PC-9 (cell line): Measurements from ENCODE around the gene OSTN. TPM values are rescaled to one million over a fixed set of nuclear protein-coding genes. Genes with fewer than 3 reads are reported as not detected.
A peak's percentile ranks its signal among the peaks of the same experiment; 100 is the strongest.

Source experiments
- BruUV-seq: library from RNA; stranded (reverse); fragments of 400-500 nt; replicated peaks from 2 replicates; lab custom pipeline; 2021; lab: Mats Ljungman, UMichigan
- CTCF ChIA-PET: fragments of 300-600 bp; sonication (Branson Sonifier 250); formaldehyde crosslinking; loops from one replicate; lab custom pipeline; 2022; ENCODE audit warnings: antibody characterized with exemption; lab: Charles Lee
- POLR2A ChIA-PET: fragments of 300-600 bp; sonication (Branson Sonifier 250); formaldehyde crosslinking; loops from one replicate; lab custom pipeline; 2022; ENCODE audit warnings: antibody characterized with exemption; ENCODE audit not compliant: unreplicated experiment; lab: Charles Lee
- DNase-seq, 2 experiments: peaks; one replicate each; pipeline versions ENCODE4 v3.0.0 to v3.0.0-alpha.2; 2015 to 2022; ENCODE audit warnings: mixed read lengths in 1 of 2
- H2AFZ ChIP-seq: fragments of 200-600 bp; sonication (generic); 2 replicates; pipeline ENCODE4 v1.8.1; 2017; ENCODE audit warnings: antibody characterized with exemption
- H3F3A ChIP-seq: fragments of 200-600 bp; sonication (generic); 2 replicates; pipeline ENCODE4 v1.8.1; 2017; ENCODE audit warnings: antibody characterized with exemption, mild to moderate bottlenecking, low read depth; ENCODE audit not compliant: insufficient read depth
- H3K27ac ChIP-seq: fragments of 200-600 bp; sonication (generic); 2 replicates; pipeline ENCODE4 v1.6.1; 2016; ENCODE audit warnings: mixed run types
- H3K27me3 ChIP-seq: fragments of 200-600 bp; sonication (generic); 2 replicates; pipeline ENCODE4 v1.6.1; 2016; ENCODE audit warnings: low read depth, mixed run types; ENCODE audit not compliant: insufficient read depth
- H3K36me3 ChIP-seq: fragments of 200-600 bp; sonication (generic); 2 replicates; pipeline ENCODE4 v1.6.1; 2016; ENCODE audit warnings: low read depth, mixed run types
- H3K4me1 ChIP-seq: fragments of 200-600 bp; sonication (generic); replicated peaks from 2 replicates; pipeline ENCODE4 v1.6.1; 2016; ENCODE audit warnings: mixed run types; ENCODE audit not compliant: insufficient read depth
- H3K4me2 ChIP-seq: fragments of 200-600 bp; sonication (generic); 2 replicates; pipeline ENCODE4 v1.6.1; 2017; ENCODE audit warnings: mixed run types
- H3K4me3 ChIP-seq: fragments of 200-600 bp; sonication (generic); 2 replicates; pipeline ENCODE4 v1.6.1; 2016; ENCODE audit warnings: mixed run types
- H3K79me2 ChIP-seq: fragments of 200-600 bp; sonication (generic); 2 replicates; pipeline ENCODE4 v1.6.1; 2017; ENCODE audit warnings: low read depth, mixed run types
- H3K9me2 ChIP-seq: fragments of 200-600 bp; sonication (generic); 2 replicates; pipeline ENCODE4 v1.8.1; 2017; ENCODE audit warnings: mild to moderate bottlenecking; ENCODE audit not compliant: insufficient read depth
- H3K9me3 ChIP-seq: fragments of 200-600 bp; sonication (generic); 2 replicates; pipeline ENCODE4 v1.8.1; 2016; ENCODE audit warnings: low read depth; ENCODE audit not compliant: insufficient read depth
- H4K20me1 ChIP-seq: fragments of 200-600 bp; sonication (generic); 2 replicates; pipeline ENCODE4 v1.8.1; 2017; ENCODE audit not compliant: insufficient read depth
- CTCF ChIP-seq: fragments of 200-600 bp; sonication (generic); conservative IDR thresholded peaks from 2 replicates; pipeline ENCODE4 v1.6.1; 2017; ENCODE audit warnings: mixed run types, antibody characterized with exemption, mild to moderate bottlenecking, moderate library complexity
- EZH2 ChIP-seq: fragments of 200-600 bp; sonication (generic); IDR thresholded peaks from 2 replicates; pipeline ENCODE4 v1.8.0; 2017; ENCODE audit warnings: antibody characterized with exemption, low read depth
- intact Hi-C: fragments of 100-400 bp; cut with micrococcal nuclease; formaldehyde crosslinking; loops from one replicate; pipeline ENCODE4 v1.10.0; 2022; ENCODE audit not compliant: unreplicated experiment
- total RNA-seq: library from RNA; stranded (reverse); gene quantifications from 2 replicates; pipeline ENCODE4 v1.2.3, GENCODE V29; 2021

The OSTN gene
- total RNA-seq, 1 experiment from 2014 or later = not detected

GRCh38 chr3:191158247-191158646 lies 40.8 kb upstream of the OSTN start:
- CTCF ChIA-PET = no interaction called here
- no peaks in the 10 kb centered on the region for H3K27me3 ChIP-seq
- TF ChIP-seq CTCF (no peak), EZH2 (no peak)
- POLR2A ChIA-PET = interaction anchor here (0.7 kb wide), 1 partner anchor 64 kb away, joined by 6 read pairs; no protein-coding TSS in a partner anchor
- no TSS peak for BruUV-seq
- H3F3A ChIP-seq = no peaks in the 10 kb centered on the region
- H4K20me1 ChIP-seq = no peaks in the 10 kb centered on the region
- H3K4me3 ChIP-seq = no peak overlapping the region
- H2AFZ ChIP-seq = peak overlapping the region; percentile 58; the same call in 1 of the 2 replicates
- H3K9me3 ChIP-seq = peaks cover 16% of the 10 kb centered on the region; the same call in 1 of the 2 replicates
- H3K79me2 ChIP-seq = no peaks in the 10 kb centered on the region
- intact Hi-C loops = no loop called here
- no peak overlapping the region for H3K27ac ChIP-seq
- no peak overlapping the region for H3K4me2 ChIP-seq
- no peaks in the 10 kb centered on the region; the same call in 1 of the 2 replicates for H3K9me2 ChIP-seq
- no peaks in the 10 kb centered on the region for H3K36me3 ChIP-seq
- H3K4me1 ChIP-seq = no peaks in the 10 kb centered on the region
- no peak for DNase-seq

GRCh38 chr3:191158815-191159214 lies 40.2 kb upstream of the OSTN start:
- Histone ChIP-seq H3K9me2 (no peaks in the 10 kb centered on the region; the same call in 1 of the 2 replicates), H3K4me2 (no peak overlapping the region), H3K27me3 (no peaks in the 10 kb centered on the region), H3K27ac (no peak overlapping the region), H3K4me3 (no peak overlapping the region), H2AFZ (no peak overlapping the region; the same call in 1 of the 2 replicates), H3K36me3 (no peaks in the 10 kb centered on the region), H3K79me2 (no peaks in the 10 kb centered on the region), H4K20me1 (no peaks in the 10 kb centered on the region), H3K4me1 (no peaks in the 10 kb centered on the region), H3F3A (no peaks in the 10 kb centered on the region), H3K9me3 (peaks cover 16% of the 10 kb centered on the region; the same call in 1 of the 2 replicates)
- intact Hi-C loops = no loop called here
- no peak for DNase-seq
- ChIA-PET POLR2A (no interaction called here), CTCF (no interaction called here)
- no peak for TF ChIP-seq EZH2
- no peak for TF ChIP-seq CTCF
- BruUV-seq = no TSS peak

DNA sequence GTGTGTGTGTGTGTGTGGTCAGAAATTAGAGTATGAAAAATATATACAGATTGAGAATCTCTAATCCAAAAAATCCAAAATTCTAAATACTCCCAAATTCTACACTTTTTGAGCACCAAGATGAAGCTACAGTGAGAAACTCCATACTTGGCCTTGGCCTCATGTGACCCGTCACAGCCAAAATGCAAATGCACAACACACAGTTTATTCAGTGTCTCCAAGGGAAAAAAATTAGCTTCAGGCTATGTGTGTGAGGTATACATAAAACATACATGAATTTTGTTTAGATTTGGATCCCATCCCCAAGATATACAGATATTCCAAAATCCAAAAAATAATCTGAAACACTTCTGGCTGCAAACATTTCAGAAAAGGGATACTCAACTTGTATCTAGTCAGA lies 33.2 kb upstream of the OSTN start:
- no TSS peak for BruUV-seq
- intact Hi-C loops = no loop called here
- H2AFZ ChIP-seq = no peak overlapping the region
- ChIA-PET CTCF (no interaction called here), POLR2A (no interaction called here)
- no peaks in the 10 kb centered on the region for H3K4me1 ChIP-seq
- no peaks in the 10 kb centered on the region for H3K9me3 ChIP-seq
- no peak overlapping the region for H3K4me2 ChIP-seq
- peaks cover 7% of the 10 kb centered on the region for H3K9me2 ChIP-seq
- TF ChIP-seq CTCF = no peak
- no peak for TF ChIP-seq EZH2
- no peak overlapping the region for H3K4me3 ChIP-seq
- H4K20me1 ChIP-seq = no peaks in the 10 kb centered on the region
- no peaks in the 10 kb centered on the region for H3K27me3 ChIP-seq
- no peak for DNase-seq
- no peak overlapping the region for H3K27ac ChIP-seq
- H3F3A ChIP-seq = no peaks in the 10 kb centered on the region
- H3K36me3 ChIP-seq = no peaks in the 10 kb centered on the region
- H3K79me2 ChIP-seq = no peaks in the 10 kb centered on the region
